ENCODE data around the gene PKHD1. TPM values are rescaled to one million over a fixed set of nuclear protein-coding genes. Genes with fewer than 3 reads are reported as not detected.

The PKHD1 gene
- total RNA-seq, 1 donor from 2014 or later: 1.6 TPM

- TF ChIP-seq CTCF (IDR thresholded peaks at IDR 0.05; ENCODE audit: insufficient read depth, low read length, poor library complexity, severe bottlenecking): no peak
- no peaks in the 10 kb centered on the region for H3K27me3 ChIP-seq (ENCODE audit: control insufficient read depth, insufficient read depth, low read length)
- H3K4me3 ChIP-seq (ENCODE audit: low read depth, low read length): no peak overlapping the region
- no peaks in the 10 kb centered on the region for H3K36me3 ChIP-seq (ENCODE audit: control insufficient read depth, insufficient read depth, low read length)
- DNase-seq (ENCODE audit: low read depth): no peak
Observed at GRCh38 chr6:51743999-51744398, 343.4 kb downstream of the PKHD1 start.

GRCh38 chr6:51740658-51741057 is 346.8 kb downstream of the PKHD1 start:
- no peak overlapping the region for H3K4me3 ChIP-seq (ENCODE audit: low read depth, low read length)
- no peaks in the 10 kb centered on the region for H3K27me3 ChIP-seq (ENCODE audit: control insufficient read depth, insufficient read depth, low read length)
- no peaks in the 10 kb centered on the region for H3K36me3 ChIP-seq (ENCODE audit: control insufficient read depth, insufficient read depth, low read length)
- no peak for TF ChIP-seq CTCF (IDR thresholded peaks at IDR 0.05; ENCODE audit: insufficient read depth, low read length, poor library complexity, severe bottlenecking)
- no peak for DNase-seq (ENCODE audit: low read depth)

GRCh38 chr6:51738614-51739013 is 348.8 kb downstream of the PKHD1 start:
- H3K4me3 ChIP-seq (ENCODE audit: low read depth, low read length): no peak overlapping the region
- no peaks in the 10 kb centered on the region for H3K27me3 ChIP-seq (ENCODE audit: control insufficient read depth, insufficient read depth, low read length)
- DNase-seq (ENCODE audit: low read depth): no peak
- TF ChIP-seq CTCF (IDR thresholded peaks at IDR 0.05; ENCODE audit: insufficient read depth, low read length, poor library complexity, severe bottlenecking): no peak
- H3K36me3 ChIP-seq (ENCODE audit: control insufficient read depth, insufficient read depth, low read length): no peaks in the 10 kb centered on the region

- H3K4me3 ChIP-seq (ENCODE audit: low read depth, low read length): no peak overlapping the region
- H3K27me3 ChIP-seq (ENCODE audit: control insufficient read depth, insufficient read depth, low read length): no peaks in the 10 kb centered on the region
- H3K36me3 ChIP-seq (ENCODE audit: control insufficient read depth, insufficient read depth, low read length): no peaks in the 10 kb centered on the region
- DNase-seq (ENCODE audit: low read depth): no peak
- no peak for TF ChIP-seq CTCF (IDR thresholded peaks at IDR 0.05; ENCODE audit: insufficient read depth, low read length, poor library complexity, severe bottlenecking)
Observed at GRCh38 chr6:51737580-51738360, 349.6 kb downstream of the PKHD1 start.

GRCh38 chr6:51725155-51725554 is 362.3 kb downstream of the PKHD1 start:
- TF ChIP-seq CTCF (IDR thresholded peaks at IDR 0.05; ENCODE audit: insufficient read depth, low read length, poor library complexity, severe bottlenecking): no peak
- DNase-seq (ENCODE audit: low read depth): no peak
- no peaks in the 10 kb centered on the region for H3K36me3 ChIP-seq (ENCODE audit: control insufficient read depth, insufficient read depth, low read length)
- no peak overlapping the region for H3K4me3 ChIP-seq (ENCODE audit: low read depth, low read length)
- H3K27me3 ChIP-seq (ENCODE audit: control insufficient read depth, insufficient read depth, low read length): no peaks in the 10 kb centered on the region

GRCh38 chr6:51720327-51720726 is 367.1 kb downstream of the PKHD1 start:
- H3K36me3 ChIP-seq (ENCODE audit: control insufficient read depth, insufficient read depth, low read length): no peaks in the 10 kb centered on the region
- H3K4me3 ChIP-seq (ENCODE audit: low read depth, low read length): no peak overlapping the region

More at GRCh38 chr6:51720327-51720726, 367.1 kb downstream of the PKHD1 start:
- no peak for DNase-seq (ENCODE audit: low read depth)
- no peak for TF ChIP-seq CTCF (IDR thresholded peaks at IDR 0.05; ENCODE audit: insufficient read depth, low read length, poor library complexity, severe bottlenecking)
- H3K27me3 ChIP-seq (ENCODE audit: control insufficient read depth, insufficient read depth, low read length): no peaks in the 10 kb centered on the region
